ENCODE measurements around the gene MOV10L1. TPM values are rescaled to one million over a fixed set of nuclear protein-coding genes. Genes with fewer than 3 reads are reported as not detected.

MOV10L1 gene
- total and polyA plus RNA-seq, 9 of the 15 experiments (the other 6 are each of a cell fraction or from before 2014, with no cell fraction given), result 0.06 to 0.43 (median 0.15) TPM

DNA sequence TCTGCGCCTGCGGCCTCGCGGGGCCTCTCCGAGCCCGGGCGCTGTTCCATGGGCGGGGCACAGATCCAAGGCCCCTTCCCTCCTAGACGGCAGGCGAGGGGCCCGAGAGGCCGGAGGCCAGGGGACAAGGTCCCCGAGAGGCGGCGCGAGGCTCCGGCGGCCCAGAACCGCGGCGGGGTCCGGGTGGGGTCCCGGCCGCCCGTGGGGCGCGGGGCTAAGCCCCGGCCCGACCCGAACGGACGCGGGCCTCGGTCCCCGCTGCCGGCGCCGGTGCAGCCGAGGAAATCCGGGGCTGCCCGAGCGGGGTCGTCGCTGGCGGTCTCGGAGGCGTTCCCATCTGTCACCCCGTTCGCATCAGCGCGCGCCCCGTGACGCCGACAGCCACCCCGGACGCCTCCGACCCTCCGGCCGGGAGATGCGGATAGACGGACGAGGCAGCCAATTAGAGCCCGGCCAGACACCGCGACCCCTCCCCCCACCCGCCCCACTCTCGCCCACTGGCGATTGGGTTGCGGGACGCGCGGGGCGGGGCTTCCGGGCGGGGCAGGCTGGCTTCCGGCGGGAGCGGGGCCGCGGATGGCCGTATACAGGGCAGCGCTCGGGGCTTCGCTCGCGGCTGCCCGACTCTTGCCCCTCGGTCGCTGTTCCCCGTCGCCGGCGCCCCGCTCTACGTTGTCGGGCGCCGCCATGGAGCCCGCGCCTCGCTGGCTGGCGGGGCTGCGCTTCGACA lies 110.8 kb downstream of the MOV10L1 start, which contains the start of gene SELENOO (continued):
- peak; percentile 97 for TF ChIP-seq GABPA (tag; conservative IDR thresholded peaks at IDR 0.05; ENCODE audit: low read depth)
- no peak for TF ChIP-seq RBM39 (optimal IDR thresholded peaks at IDR 0.05; ENCODE audit: low read depth, low read length)
- peak; percentile 73; the same call in 1 of the 2 replicates for TF ChIP-seq MBD2 (IDR thresholded peaks at IDR 0.05; ENCODE audit: borderline replicate concordance, low read depth)
- no peak for TF ChIP-seq ZNF134 (CRISPR knock-in tag; conservative IDR thresholded peaks at IDR 0.05)
- TF ChIP-seq ZFX (CRISPR knock-in tag; IDR thresholded peaks at IDR 0.05), result peak; percentile 47
- no peak for TF ChIP-seq JUND (IDR thresholded peaks at IDR 0.05; ENCODE audit: borderline replicate concordance, low read depth, low read length)
- TF ChIP-seq JUND (tag; IDR thresholded peaks at IDR 0.05; ENCODE audit: borderline replicate concordance, low read depth, low read length), result no peak
- peak; percentile 65 for TF ChIP-seq POLR2G (IDR thresholded peaks at IDR 0.05; ENCODE audit: low read depth, low read length)
- TF ChIP-seq ZBTB8A (IDR thresholded peaks at IDR 0.05; ENCODE audit: partially characterized antibody), result no peak
- TF ChIP-seq NFYB (IDR thresholded peaks at IDR 0.05; ENCODE audit: extremely low read depth, insufficient read length), result peak; percentile 69
- peak; percentile 68; the same call in 1 of the 2 replicates for TF ChIP-seq ZBTB7A (IDR thresholded peaks at IDR 0.05; ENCODE audit: borderline replicate concordance, control insufficient read depth, low read depth, low read length)

Measured in K562 (cell line).